ENCODE data around the gene CXCR6.
A peak's percentile ranks its signal among the peaks of the same experiment; 100 is the strongest.

The CXCR6 gene

GRCh38 chr3:45969953-45970352 is 26.7 kb downstream of the CXCR6 start:
- DNase-seq (ENCODE audit: low read depth) = no peak

GRCh38 chr3:45972534-45973402 is 29.5 kb downstream of the CXCR6 start:
- DNase-seq (ENCODE audit: low read depth) = peak; percentile 66

- no peak for DNase-seq (ENCODE audit: low read depth)
Measured at GRCh38 chr3:45974686-45975085, 31.4 kb downstream of the CXCR6 start.

GRCh38 chr3:45975686-45976085 is 32.4 kb downstream of the CXCR6 start:
- no peak for DNase-seq (ENCODE audit: low read depth)

GRCh38 chr3:45976191-45977091 is 33.2 kb downstream of the CXCR6 start:
- DNase-seq (ENCODE audit: low read depth) = no peak

- no peak for DNase-seq (ENCODE audit: low read depth)
Measured at GRCh38 chr3:45978006-45978761, 34.9 kb downstream of the CXCR6 start.

- no peak for DNase-seq (ENCODE audit: low read depth)
Measured at GRCh38 chr3:45979378-45979777, 36.1 kb downstream of the CXCR6 start.

GRCh38 chr3:45980229-45980813 is 37.1 kb downstream of the CXCR6 start:
- no peak for DNase-seq (ENCODE audit: low read depth)

- no peak for DNase-seq (ENCODE audit: low read depth)
Measured at GRCh38 chr3:45980819-45981218, 37.6 kb downstream of the CXCR6 start.

- DNase-seq (ENCODE audit: low read depth) = no peak
Measured at GRCh38 chr3:45981346-45982074, 38.2 kb downstream of the CXCR6 start.

GRCh38 chr3:45983770-45984169 is 40.5 kb downstream of the CXCR6 start:
- no peak for DNase-seq (ENCODE audit: low read depth)

GRCh38 chr3:45984331-45985312 is 41.4 kb downstream of the CXCR6 start:
- peak; percentile 33 for DNase-seq (ENCODE audit: low read depth)

GRCh38 chr3:45985532-45986302 is 42.5 kb downstream of the CXCR6 start:
- no peak for DNase-seq (ENCODE audit: low read depth)

GRCh38 chr3:45986303-45986982 is 43.2 kb downstream of the CXCR6 start:
- DNase-seq (ENCODE audit: low read depth) = no peak

- peak; percentile 63 for DNase-seq (ENCODE audit: low read depth)
Measured at GRCh38 chr3:45987368-45988291, 44.4 kb downstream of the CXCR6 start.

GRCh38 chr3:45988362-45988761 is 45.1 kb downstream of the CXCR6 start:
- DNase-seq (ENCODE audit: low read depth) = no peak

- peak; percentile 59 for DNase-seq (ENCODE audit: low read depth)
Measured at GRCh38 chr3:45988804-45989203, 45.5 kb downstream of the CXCR6 start.

Measured in GM04504 (cell line).